EH (cell line): ENCODE results near the gene POLE4.

Experiments
- DNase-seq: peaks from one replicate; pipeline ENCODE4 v3.0.0-alpha.2; 2015; ENCODE audit warnings: low read depth

The POLE4 gene, protein sequence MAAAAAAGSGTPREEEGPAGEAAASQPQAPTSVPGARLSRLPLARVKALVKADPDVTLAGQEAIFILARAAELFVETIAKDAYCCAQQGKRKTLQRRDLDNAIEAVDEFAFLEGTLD

DNA sequence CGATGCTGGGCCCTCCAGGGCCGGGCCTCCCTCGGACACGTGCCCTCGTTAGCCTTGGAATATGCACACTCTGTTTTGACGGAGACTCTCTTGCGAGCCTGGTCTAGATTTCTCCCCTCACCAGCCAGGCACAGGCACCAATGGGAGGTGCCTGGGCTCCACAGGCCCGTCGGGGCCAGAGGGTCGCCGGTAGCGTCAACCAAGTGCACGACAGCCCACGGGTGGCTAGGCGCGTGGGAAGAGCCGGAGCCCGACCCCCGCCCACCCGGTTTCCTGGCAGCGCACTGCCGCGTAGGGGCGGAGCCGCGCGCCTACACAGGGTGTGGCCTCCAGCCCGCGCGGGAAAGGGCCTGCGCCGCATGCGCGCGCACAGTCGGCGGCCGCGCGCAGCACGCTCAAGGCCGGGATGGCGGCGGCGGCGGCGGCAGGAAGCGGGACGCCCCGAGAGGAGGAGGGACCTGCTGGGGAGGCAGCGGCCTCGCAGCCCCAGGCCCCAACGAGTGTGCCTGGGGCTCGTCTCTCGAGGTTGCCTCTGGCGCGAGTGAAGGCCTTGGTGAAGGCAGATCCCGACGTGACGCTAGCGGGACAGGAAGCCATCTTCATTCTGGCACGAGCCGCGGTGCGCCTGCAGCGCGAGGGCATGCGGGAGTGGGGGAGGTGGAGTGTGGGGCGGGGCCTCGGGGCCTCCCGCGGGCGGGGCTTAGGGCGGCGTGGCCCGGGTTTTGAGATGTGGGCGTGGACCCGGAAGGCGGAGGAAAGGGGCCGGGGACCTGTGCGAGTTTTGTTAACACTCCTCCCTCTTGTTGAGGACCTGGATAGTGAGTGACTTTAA, at the start of gene POLE4:
Gene POLE4 (plus strand): TSS at position 370 of the 832 bp plus-strand sequence. CDS start 37 bp downstream, at position 407.
- peak; percentile 87 for DNase-seq

DNA sequence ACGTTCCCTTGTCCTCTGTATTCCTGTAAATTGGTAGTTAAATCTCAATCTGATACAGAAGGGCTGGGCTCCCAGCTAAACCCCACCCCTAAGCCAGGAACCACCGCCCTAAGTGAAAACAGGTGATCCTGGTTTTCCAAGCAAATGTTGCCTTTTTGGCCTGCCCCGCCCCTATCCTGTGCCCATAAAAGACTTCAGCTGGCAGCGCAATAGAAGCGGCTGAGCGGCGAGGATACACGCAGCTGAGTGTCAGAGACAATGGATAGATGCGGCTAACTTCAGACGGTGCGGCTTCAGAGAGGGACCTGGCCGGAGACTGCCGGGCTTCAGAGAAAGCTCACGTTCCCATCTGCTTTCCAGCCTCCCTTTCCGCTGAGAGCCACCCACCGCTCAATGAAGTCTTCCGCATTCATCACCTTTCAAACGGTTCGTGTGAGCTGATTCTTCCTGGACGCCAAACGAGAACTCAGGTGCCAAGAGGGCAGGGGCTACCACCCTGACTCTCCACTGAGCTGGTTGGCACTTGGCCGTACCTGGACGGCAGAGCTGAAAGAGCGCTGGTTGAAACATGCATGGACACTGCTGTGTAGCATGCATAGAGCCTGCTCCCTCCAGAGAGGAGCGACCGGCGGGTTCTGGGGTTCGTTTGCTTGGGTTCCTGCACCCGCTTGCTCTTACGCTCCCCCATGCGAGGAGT, 49.5 kb upstream of the POLE4 start:
- no peak for DNase-seq

DNA sequence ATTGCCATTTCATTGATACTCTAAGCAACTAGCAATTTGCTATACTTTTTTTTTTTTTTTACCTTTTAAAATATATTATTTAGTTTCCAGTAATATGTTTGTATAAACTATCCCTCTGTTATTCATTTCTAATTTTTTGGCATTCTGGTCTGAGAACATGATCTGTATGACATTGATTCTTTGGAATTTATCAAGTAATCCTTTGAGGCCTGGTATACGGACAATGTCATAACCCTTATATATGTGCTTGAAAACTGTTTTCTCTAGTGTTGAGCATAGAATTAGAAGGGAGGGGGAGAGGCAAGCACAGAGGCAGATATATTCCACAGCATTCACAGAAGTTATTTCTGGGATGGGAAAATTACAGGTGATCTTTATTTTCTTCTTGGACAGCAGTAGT, 48.2 kb upstream of the POLE4 start:
- DNase-seq: no peak

DNA sequence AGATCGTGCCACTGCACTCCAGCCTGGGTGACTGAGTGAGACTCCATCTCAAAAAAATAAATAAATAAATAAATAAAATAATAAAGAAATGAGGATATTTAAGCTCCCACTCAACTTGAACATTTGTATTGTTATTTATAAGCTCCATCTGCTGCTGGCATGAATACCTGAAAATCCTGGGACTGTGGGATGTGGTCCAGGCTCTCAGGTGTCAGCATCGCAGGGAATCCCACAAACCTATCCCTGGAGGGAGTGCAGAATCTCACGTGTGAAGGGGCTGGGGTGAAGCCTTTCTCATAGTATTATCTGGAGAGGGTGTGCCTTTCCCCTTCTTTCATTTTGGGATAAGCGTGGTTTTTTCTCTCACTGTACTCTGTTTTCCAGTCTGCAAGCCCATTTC, 47.4 kb upstream of the POLE4 start:
- no peak for DNase-seq

DNA sequence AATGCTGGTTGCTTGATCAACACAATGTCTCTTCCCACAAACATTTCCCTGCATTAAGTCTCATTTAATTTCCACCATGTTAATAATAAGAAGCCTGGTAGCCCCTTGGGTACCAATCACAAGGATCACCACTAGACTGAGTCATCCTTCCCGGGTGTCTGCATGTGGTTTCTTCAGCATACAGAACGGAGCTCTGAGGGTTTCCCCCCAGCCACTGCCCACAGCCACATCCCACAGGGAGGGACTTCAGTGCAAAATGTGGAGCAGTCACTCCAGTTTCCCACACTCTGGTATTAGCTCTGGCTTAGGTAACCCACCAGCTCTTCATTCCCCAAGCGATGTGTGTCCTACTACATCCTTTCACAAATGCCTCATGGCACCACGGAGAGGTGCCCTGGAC, 42.7 kb upstream of the POLE4 start:
- peak; percentile 87 for DNase-seq

DNA sequence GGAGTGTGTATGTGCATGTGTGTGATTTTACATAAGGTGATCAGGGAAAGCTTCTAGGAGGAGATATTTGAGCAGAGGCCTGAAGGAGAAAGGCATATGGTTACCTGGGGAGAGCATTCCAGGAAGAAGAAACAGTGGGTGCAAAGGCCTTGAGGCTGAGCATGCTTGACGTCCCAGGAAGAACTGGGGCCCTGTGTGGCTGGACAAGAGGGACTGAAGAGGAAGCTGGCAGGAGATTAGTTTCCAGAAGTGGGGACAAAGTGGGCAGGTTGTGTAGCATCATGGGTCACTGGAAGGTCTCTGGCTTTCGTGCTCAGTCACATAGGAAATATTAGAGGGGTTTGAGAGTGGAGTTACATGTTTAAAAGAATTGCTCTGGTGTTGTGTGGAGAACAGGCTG, 42.0 kb upstream of the POLE4 start:
- DNase-seq: no peak

DNA sequence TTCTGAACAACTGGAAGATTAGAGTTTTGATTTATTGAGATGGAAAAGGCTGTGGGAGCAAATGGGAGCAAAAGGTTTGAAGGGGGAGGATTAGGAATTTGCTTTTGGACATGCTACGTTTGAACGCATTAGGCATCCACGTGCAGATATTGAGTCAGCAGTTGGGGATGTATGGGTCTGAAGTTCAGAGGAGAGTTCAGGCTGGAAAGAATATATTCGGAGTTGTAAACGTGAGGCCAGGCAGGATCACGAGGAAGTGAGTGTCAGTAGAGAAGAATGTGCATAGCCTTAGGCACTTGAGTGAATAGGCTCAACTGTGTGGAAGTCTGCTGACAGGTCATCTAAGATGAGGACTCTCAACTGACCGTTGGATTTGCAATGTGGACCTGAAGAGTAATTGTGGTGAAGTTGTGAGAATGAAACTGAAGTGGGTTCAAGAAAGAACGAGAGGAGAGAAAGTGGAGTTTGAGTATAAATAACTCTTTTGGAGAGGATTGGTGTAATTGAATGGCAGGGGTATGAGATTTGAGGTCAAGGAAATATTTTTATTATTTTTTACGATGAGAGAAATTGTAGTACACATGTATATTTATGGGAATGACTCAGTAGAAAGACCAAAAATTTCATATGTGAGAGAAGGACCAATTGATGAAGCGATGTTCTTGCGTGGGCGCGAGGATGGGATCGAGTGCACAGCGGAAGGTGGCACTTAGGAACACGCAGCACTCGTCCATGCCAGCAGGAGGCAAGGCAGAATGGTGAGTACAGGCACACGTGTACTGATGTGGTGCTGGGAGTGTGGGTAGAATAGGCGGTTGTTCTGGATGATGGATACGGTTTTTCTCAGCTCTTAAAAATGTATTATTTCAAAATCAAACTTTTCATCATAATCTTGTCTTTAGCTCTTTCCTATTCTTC, 40.5 kb upstream of the POLE4 start:
- peak; percentile 99 for DNase-seq

DNA sequence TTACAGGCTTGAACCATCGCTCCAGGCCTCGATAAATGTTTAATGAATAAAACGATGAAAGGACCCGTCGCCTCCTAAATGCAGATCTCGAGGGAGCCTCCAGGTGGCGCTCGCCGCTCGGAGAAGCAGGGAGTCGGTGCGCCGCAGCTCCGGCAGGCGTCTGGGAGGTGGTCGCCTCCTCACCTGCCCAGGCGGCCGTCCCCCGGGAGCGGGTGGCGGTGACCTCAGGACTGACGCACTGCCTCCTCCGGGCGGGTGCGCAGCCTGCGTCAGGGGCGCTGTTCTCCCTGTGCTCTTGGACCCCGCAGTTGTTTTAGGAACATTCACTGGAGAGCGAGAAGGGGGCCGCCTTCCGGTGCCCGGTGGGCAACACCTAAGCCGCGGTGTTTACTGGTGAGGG, 38.6 kb upstream of the POLE4 start:
- peak; percentile 59 for DNase-seq

DNA sequence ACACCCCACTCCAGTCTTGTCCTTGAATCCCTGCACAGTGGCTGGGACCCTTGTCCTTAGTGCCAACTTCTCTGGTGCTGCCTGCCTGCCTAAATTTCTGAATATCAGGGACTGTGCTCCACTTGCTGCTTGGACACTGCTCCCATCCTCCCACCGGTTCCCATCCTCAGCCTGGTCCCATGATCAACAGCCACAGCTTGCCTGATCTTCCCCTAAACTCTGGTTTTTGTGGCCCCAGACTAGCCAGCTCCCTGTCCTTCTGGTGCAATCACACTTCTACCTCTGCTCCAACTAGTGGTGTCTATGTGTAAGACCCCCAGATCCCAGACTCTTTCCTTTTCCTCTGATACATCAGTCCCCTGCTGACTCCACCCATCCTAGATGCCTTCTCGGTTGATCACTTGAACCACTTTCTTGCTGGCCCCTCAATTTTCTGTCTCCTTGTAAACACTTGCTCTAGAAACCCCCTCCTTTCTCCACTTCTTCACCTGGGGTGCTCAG, 37.2 kb upstream of the POLE4 start:
- no peak for DNase-seq

DNA sequence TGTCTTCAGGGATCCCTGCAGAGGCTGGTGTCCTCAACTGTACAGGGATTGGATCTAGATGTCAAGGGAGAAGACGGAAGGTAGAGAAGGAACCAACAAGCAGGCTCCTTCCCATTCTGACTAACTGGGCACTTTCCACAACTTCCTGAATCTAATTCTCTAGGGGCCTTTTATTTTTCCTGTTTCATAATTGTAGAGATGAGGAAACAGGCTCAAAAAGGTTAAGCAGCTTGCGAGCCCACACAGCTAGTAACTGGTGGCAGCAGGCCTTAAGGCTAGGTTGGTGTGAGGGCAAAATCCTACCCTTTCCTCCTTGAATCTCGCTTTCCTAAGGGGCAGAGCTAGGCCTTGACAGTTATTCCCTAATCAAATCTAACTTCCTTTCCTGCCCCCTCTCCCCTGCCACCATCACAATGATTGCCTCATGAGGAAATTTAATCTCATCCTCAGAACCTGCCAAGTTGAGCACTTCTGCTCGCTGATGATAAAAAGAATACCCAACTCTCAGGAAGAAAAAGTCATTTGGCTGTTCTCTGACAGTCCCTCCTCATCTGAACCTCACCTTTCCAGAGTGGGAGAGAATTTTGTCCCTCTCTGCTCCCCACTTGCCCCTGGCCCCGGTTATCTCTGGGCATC, 35.7 kb upstream of the POLE4 start:
- DNase-seq: peak; percentile 19

DNA sequence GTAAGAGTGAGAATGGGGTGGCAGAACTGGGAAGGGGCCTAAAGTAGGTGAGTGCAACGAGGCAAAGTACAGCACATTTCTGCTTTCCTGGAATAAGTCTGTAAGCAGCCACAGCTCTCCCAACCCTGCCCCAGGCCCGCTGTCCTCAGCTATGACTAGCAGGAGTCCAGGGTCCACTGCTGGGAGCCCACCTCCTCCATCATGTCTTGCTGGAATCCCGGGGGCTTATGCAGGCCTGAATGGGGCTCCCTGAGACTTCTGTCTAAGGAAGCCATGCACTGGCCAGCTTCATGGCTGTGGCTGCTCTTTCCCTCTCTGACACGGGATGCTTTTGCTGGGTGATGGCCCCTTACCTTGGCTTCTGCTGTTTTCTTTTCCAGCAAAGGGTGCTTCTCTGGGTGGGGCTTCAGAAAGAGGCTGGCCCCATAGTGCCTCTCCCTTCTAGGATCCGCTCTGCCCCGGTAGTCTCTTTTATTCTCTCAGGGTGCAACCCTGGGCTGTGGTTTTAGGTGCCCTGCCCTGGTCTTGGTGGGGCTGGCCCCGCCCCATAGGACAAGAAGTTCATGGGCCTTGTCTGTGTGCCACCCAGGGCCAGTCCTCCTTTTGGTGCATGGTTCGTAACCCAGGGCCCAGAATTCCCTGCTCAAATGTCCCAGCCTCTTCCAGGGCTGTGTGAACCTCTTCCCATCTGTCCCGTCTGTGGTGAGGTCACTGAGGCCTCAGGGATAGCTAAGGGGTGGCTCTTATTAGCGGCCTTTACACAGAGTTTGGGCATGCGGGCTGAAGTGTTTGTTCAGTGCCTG, 33.8 kb upstream of the POLE4 start:
- no peak for DNase-seq

DNA sequence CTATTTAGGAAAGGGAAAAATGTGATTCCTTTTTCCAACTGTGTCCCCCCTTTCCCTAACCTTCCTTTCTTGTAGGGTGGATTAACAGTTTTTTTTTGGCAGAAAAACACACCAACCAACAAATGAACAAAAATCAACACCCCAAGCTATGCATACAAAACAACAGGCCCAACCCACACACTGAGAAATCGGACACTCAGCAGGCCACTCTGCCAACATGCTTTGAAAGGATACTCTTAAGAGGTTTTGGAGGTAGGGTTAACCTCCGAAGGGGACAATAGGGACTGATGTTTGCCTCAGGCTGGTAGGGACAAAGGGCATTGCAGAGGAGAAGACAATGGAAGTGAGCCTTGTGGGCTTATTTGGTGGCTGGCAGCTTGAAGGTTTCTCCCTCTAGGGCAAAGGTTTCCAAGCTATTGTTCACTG, 33.1 kb upstream of the POLE4 start:
- DNase-seq: no peak

DNA sequence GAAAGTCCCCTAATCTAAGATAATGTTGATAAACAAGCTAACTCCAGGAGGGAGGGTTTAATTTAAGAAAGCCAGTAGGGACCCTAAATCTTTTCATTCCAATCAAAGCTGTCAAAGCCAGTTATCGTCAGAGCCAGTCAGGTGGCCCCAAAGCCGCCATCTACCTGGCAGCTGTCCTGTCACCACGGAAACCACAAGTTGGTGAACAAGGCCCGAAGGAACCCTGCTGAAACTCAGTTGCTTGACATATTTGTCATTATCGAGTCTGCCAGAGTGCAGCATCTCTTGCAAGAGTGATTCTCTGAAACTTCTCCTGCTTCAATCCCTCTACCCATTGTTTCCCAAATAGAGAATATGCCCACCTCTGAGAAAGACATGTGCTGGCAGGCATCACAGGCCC, 30.8 kb upstream of the POLE4 start:
- no peak for DNase-seq

DNA sequence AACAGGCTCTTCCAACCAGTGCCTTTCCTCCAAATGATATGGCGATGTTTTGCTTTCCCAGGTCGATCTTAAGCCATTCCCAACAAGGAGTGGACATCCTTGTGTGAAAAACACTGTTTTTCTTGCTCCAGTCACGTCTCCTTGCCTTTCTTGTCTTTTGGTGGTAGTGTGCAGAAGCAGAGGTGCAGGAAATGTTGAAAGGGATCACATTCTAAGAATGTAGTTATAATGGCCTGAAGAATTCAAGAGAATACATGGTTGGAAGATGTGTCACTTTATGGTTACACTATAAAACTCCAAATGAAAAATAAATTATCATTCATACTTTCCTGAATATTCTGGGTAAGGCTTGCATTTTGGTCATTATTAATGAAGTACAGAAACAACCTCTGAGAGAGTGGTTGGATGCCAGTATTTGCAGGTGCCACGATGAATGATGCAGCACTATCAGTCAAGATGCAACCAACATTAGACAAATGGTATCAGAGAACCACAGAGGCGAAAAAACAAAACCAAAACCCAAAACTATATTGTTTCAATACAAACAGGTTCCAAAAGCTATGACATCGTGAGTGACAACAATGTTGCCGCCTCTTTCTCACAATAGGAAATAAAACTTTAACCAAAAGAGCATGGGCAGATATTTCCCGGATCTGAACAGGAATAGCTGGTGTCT, 27.5 kb upstream of the POLE4 start:
- peak; percentile 80 for DNase-seq

DNA sequence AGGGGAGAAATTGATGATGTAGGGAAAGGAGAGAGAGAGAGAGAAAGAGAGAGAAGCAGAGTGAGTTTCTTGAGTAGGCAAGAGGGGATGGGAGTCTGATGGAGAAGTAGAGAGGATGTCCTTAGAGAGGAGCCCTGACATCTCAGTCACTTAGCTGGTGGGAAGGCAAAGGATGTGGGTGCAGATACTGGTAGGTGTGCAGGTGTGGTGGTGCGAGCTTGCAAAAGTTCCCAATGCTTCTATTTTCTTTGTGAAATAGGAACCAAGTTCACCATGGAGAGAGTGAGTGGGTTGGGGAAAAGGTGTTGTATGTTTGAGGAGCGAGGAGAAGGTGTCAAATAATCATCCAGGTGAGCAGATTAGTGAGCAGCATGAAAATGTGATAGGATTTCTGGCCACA, 26.5 kb upstream of the POLE4 start:
- no peak for DNase-seq

DNA sequence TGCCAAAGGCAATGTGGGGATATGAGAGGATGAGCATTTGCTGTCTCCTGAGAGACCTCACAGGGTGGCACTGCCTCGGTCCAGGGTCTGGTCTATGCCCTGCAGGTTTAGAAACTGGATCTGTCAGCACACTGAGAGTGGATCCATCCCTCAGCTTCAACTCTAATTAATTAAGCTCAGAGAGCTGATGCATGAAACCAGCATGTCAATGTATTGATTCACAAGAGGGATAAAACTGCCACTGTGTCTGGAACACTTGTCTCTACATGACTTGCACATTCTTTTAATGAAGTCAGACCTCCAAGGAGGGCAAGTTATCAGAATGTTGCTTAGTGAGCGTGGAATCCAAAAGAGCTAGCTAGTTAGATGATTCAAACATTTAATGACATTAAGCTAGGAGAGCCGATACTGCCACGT, 22.5 kb upstream of the POLE4 start:
- DNase-seq: peak; percentile 86

DNA sequence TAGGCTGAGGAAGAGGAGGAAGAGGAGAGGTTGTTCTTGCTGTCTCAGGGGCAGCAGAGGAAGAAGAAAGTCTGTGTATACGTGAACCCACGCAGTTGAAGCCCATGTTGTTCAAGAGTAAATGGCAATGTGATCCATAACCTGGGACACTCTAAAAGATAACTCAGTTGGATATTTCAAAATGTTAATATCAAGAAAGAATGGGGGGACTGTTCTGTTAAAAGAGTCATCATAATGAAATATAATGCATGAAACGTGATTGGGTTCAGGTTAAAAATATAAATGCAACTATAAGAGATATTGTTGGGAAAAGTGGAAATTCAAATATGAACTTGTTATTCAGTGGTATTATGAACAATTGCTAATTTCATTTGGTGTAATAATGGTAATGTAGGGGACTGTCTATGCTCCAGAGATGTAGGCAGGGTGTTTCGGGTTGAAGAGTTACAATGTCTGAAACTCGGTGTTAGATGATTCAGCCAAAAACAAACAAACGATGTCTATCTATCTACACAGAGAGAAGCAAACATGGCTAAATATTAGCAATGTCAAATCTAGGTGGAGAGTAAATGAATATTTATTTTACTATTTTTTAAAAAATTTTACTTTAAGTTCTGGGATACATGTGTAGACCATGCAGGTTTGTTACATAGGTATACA, 21.1 kb upstream of the POLE4 start:
- no peak for DNase-seq

DNA sequence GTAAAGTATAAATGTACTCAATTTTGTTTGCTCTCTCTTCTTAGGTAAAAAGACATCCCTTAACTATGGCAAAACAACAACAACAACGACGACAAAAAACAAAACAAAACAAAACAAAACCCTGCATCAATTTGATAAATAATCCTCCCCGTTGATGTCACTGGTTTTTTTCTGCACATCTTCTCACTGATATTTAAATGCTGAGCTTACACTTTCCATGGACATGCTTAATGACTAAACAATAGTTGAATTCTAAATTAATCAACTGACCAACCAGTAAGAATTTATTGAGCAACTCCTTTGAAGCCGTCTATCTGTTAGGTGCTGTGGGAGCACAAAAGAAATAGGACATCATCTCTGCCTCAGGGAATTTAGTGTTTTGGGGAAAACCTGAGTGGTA, 20.2 kb upstream of the POLE4 start:
- DNase-seq: no peak
